GM10266 (cell line): ENCODE results near the gene ASPHD2.
A peak's percentile ranks its signal among the peaks of the same experiment; 100 is the strongest.

Source experiments
- DNase-seq: peaks from one replicate; pipeline ENCODE4 v3.0.0; 2012; ENCODE audit errors: extremely low spot score
- CTCF ChIP-seq: IDR thresholded peaks from 2 replicates; pipeline ENCODE4 v1.5.1; 2012; ENCODE audit warnings: mild to moderate bottlenecking, low read depth; ENCODE audit not compliant: control insufficient read depth, insufficient read depth; ENCODE audit errors: missing control alignments

Gene ASPHD2, protein sequence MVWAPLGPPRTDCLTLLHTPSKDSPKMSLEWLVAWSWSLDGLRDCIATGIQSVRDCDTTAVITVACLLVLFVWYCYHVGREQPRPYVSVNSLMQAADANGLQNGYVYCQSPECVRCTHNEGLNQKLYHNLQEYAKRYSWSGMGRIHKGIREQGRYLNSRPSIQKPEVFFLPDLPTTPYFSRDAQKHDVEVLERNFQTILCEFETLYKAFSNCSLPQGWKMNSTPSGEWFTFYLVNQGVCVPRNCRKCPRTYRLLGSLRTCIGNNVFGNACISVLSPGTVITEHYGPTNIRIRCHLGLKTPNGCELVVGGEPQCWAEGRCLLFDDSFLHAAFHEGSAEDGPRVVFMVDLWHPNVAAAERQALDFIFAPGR

DNA sequence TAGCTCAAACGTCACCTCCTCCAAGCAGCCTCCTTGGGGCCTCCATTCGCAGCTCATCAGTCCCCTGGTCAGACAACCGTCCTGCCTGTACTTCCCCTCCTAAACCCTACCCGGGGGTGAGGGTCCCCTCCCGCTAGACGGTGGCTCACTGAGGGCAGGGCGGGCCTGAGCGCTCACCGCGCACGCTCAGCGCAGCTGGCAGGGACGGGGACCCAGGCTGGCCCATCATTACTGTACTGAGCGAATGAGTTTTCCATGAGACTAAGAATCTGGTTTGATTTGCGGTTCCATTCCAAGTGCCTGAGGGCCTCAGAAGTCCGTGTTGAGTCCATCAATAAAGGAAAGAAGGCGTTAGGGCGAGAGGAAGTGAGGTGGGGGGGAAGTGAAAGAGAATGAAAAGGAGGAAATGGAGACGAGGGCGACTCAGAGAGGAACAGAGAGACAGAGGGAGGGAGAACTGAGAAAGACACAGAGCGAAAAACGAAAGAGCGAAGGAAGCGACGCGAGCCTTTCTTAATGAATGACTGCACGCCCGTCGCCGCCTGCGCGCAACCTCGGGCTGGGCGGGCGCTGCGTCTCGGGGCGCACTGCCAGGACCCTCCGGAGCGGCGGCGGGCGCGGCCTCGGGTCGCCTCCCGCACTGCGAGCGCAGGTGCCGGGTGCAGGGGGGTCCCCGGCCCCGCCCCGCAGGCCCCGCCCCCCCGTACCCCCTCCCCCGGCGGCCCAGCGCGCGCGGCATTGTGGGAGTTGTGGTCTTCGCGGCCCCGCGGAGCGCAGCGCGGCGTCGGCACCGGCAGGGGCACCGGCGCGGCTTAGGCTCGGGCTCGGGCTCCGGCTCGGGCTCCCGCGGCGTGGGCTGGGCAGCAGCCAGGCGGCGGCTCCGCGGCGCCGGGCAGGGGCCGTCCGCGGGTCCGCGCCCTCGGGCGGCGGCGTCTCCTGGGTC lies at the start of gene ASPHD2:
TSS of gene ASPHD2 (plus strand) at position 746 of the 943 bp plus-strand sequence. CDS start 4,356 bp downstream, outside the sequence.
- DNase-seq, result peak; percentile 91
- TF ChIP-seq CTCF, result no peak

DNA sequence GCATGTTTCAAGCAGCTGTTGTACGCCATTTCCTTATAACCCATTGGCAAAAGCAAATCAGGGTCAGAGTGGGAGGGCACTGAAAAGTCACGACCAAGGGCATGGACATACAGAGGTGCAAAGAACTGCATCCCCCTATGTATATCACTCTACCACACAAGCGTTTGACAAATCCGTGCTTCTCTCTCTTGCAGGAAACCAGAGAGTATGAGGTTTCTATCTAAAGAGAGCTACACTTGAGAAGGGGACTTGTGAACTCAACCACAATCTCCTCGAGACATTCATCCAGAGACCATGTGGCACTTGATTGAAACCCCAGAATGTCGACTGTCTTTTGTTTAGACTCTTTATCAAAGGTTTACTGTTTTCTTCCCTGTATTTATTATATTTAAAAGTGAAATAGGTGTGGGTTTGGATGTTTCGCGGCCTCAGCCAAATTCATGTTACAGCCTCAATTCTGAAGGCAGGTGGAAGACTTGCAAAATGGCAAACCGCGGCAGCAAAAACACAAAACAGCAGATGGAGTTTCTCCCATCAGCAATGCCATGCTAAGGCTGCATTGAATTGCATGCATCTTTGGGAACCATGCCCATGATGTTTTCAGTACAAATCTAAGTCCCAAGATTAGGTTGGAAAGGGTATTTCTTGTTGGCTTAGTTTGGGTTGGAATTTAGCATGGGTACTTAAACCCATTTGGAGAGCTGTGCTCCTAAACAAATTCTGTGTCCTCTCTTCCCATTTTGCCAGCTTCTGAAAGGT lies 48.8 kb upstream of the ASPHD2 start:
- no peak for DNase-seq
- no peak for TF ChIP-seq CTCF

- no peak for DNase-seq
- TF ChIP-seq CTCF, result no peak
Observed at GRCh38 chr22:26382782-26383181, 46.3 kb upstream of the ASPHD2 start.

- DNase-seq, result no peak
- TF ChIP-seq CTCF, result no peak
Observed at GRCh38 chr22:26383968-26384556, 45.0 kb upstream of the ASPHD2 start.

DNA sequence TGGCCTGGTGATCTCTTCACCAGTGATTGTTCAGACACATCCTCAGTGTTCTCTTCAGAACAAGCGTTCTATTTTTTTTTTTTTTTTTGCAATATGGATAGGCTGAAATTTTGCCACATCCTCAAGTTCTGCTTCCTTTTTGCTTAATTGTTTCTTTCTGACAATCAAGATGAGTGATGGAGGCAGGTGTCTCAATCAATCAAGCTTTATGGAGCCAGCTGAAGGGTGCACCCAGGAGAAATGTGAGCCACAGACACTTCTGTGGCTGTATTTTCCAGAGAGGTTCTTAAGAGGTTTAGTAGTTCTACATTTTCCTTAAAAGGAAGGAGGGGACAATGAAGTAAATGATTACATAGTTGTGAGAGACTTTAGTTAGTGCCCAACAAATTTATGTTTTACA lies 43.9 kb upstream of the ASPHD2 start:
- no peak for DNase-seq
- no peak for TF ChIP-seq CTCF

GRCh38 chr22:26389125-26389524 lies 39.9 kb upstream of the ASPHD2 start:
- DNase-seq, result no peak
- no peak for TF ChIP-seq CTCF
